ENCODE data around the gene KRTAP10-8.

- TF ChIP-seq CTCF (IDR thresholded peaks at IDR 0.05) (no peak), ZFX (IDR thresholded peaks at IDR 0.05; ENCODE audit: borderline replicate concordance) (no peak)
Observed at GRCh38 chr21:44589094-44589493, 22.8 kb upstream of the KRTAP10-8 start.

All from 22Rv1 (cell line).